Measurements from ENCODE around the gene CCDC178. TPM values are rescaled to one million over a fixed set of nuclear protein-coding genes. Genes with fewer than 3 reads are reported as not detected.

The CCDC178 gene
- total RNA-seq, 1 experiment from 2014 or later: not detected

GRCh38 chr18:33076601-33077000, 363.9 kb downstream of the CCDC178 start:
- Histone ChIP-seq H4K20me1 (ENCODE audit: insufficient read depth) (no peaks in the 10 kb centered on the region; the same call in 1 of the 2 replicates), H3K27ac (ENCODE audit: low read depth, low read length) (no peak overlapping the region), H3K4me2 (ENCODE audit: low read length) (no peak overlapping the region), H3K36me3 (ENCODE audit: control insufficient read depth in 1 of 2, insufficient read depth in 2 of 2, low read length in 2 of 2) (no peaks in the 10 kb centered on the region), H3K79me2 (ENCODE audit: insufficient read depth, low read length) (no peaks in the 10 kb centered on the region), H3K9me2 (ENCODE audit: insufficient read depth) (no peaks in the 10 kb centered on the region), H2AFZ (ENCODE audit: low read depth, low read length, poor library complexity, severe bottlenecking) (no peak overlapping the region), H3K4me1 (ENCODE audit: control insufficient read depth in 1 of 2, insufficient read depth in 2 of 2, low read length in 2 of 2) (no peaks in the 10 kb centered on the region), H3K9me3 (ENCODE audit: control insufficient read depth in 1 of 2, insufficient read depth in 1 of 2, low read depth in 1 of 2, low read length in 2 of 2) (peaks cover 7 to 10% of the 10 kb centered on the region in 2 experiments; a peak in 2 of 4 replicates), H3K9ac (ENCODE audit: low read length) (no peak overlapping the region), H3K27me3 (ENCODE audit: insufficient read depth, low read length) (no peaks in the 10 kb centered on the region), H3K4me3 (replicated peaks in 1 of 2; ENCODE audit: low read depth in 1 of 2, low read length in 2 of 2) (no peak overlapping the region)
- TF ChIP-seq SRF (IDR thresholded peaks at IDR 0.05; ENCODE audit: low read depth): no peak
- no peak for TF ChIP-seq SP1 (IDR thresholded peaks at IDR 0.05; ENCODE audit: low read depth)
- TF ChIP-seq JUND (IDR thresholded peaks at IDR 0.05): no peak
- TF ChIP-seq ZNF274 (IDR thresholded peaks at IDR 0.05; ENCODE audit: low read depth, low read length): no peak
- no peak for TF ChIP-seq ELF1 (IDR thresholded peaks at IDR 0.05; ENCODE audit: borderline replicate concordance, low read depth)
- TF ChIP-seq ZFX (IDR thresholded peaks at IDR 0.05): no peak
- no peak for TF ChIP-seq CBX3 (IDR thresholded peaks at IDR 0.05; ENCODE audit: low read depth)
- no peak for TF ChIP-seq MAX (IDR thresholded peaks at IDR 0.05)
- no peak for TF ChIP-seq CTCF (IDR thresholded peaks at IDR 0.05 in 2 of 3, conservative IDR thresholded peaks at IDR 0.05 in 1 of 3; ENCODE audit: borderline replicate concordance in 1 of 3, insufficient read depth in 1 of 3, low read depth in 2 of 3, low read length in 2 of 3)
- TF ChIP-seq RAD21 (IDR thresholded peaks at IDR 0.05; ENCODE audit: low read depth): no peak
- no peak for TF ChIP-seq POLR2AphosphoS5 (IDR thresholded peaks at IDR 0.05; ENCODE audit: low read depth, low read length)
- no peak for TF ChIP-seq SIN3A (IDR thresholded peaks at IDR 0.05; ENCODE audit: low read depth)
- TF ChIP-seq POLR2A (IDR thresholded peaks at IDR 0.05; ENCODE audit: borderline replicate concordance, extremely low read depth, insufficient read depth, insufficient read length): no peak
- no peak for TF ChIP-seq EZH2phosphoT487 (IDR thresholded peaks at IDR 0.05; ENCODE audit: borderline replicate concordance)
- TF ChIP-seq TCF7L2 (IDR thresholded peaks at IDR 0.05; ENCODE audit: borderline replicate concordance, extremely low read depth, insufficient read depth, insufficient read length): no peak
- ChIA-PET POLR2A (no interaction called here), RAD21 (ENCODE audit: low non-redundant PET in 1 of 2, low total read pairs in 2 of 2, uncharacterized antibody in 2 of 2, unreplicated experiment in 2 of 2) (no interaction called here), CTCF (no interaction called here)
- ATAC-seq (no peak), DNase-seq (ENCODE audit: low read depth, low spot score) (no peak)
- intact Hi-C loops (cut with micrococcal nuclease): no loop called here
- no TSS peak for BruUV-seq (replicated peaks)

Measured in HCT116 (cell line).